Fibroblast of peridontal ligament (primary cell): ENCODE results near the gene FGF11.

Source experiments
- DNase-seq: peaks from one replicate; pipeline ENCODE4 v3.0.0-alpha.2; 2010; ENCODE audit errors: extremely low read depth

FGF11 gene

GRCh38 chr17:7429722-7430121 is 9.6 kb upstream of the FGF11 start:
- DNase-seq = no peak

- no peak for DNase-seq
Observed at GRCh38 chr17:7431231-7431630, 8.1 kb upstream of the FGF11 start.

- no peak for DNase-seq
Observed at GRCh38 chr17:7432296-7432695, 7.0 kb upstream of the FGF11 start.

DNA sequence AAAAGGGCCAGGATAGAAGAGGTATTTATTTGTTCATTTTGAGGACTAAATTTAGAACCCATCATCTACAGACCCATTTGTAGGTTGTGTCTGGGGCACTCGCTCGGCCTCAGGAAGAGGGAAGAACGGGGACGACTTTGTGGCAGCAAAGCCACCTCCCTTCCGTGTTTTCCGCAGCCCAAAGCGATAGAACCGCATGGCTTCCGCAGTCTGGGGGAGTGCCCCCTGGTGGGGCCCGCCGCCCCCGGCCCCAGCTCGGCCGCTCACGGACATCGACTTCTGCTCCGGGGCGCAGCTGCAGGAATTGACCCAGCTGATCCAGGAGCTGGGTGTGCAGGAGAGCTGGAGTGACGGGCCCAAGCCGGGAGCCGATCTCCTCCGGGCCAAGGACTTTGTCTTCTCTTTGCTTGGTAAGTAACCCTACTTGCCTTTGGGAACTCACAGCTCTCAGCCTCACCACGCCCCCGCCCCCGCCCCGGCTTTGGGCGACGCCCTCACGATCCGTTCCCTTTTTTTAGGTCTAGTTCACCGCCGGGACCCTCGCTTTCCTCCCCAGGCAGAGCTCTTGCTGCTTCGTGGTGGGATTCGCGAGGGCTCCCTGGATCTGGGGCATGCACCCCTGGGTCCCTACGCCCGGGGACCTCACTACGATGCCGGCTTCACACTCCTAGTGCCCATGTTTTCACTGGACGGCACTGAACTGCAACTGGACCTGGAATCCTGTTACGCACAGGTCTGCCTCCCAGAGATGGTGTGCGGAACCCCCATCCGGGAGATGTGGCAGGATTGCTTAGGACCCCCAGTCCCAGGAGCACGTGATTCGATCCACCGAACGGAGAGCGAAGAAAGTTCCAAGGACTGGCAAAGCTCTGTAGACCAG is 3.4 kb upstream of the FGF11 start:
- no peak for DNase-seq

- DNase-seq = peak; percentile 58
Observed at GRCh38 chr17:7436556-7437368, 2.5 kb upstream of the FGF11 start.

DNA sequence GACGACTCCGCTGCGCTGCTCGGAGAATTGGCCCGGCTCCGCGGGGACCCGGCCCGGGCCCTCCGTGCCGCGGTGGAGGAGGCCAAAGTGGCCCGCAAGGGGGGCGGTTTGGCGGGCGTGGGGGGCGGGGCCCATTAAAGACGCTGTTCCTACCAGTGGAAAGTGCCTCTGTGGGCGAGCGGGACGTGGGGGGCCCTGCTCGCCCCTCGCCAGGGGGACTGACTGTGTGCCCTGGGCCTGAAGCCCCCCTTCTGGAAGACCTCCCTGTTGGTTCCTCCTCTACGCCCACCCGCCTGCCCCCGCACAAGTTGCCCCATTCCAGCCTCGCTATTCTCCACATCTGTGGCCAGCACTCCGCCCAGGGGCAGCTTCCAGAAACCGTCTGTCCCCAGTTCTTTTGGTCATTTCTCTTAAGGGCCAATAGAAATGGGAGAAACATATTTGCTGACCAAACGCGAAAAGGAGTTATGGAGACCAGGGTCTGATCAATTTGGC is 1.9 kb upstream of the FGF11 start:
- DNase-seq = no peak

- no peak for DNase-seq
Observed at GRCh38 chr17:7437950-7438614, 1.2 kb upstream of the FGF11 start.

GRCh38 chr17:7438656-7439460 is 454 bp upstream of the FGF11 start:
- no peak for DNase-seq

DNA sequence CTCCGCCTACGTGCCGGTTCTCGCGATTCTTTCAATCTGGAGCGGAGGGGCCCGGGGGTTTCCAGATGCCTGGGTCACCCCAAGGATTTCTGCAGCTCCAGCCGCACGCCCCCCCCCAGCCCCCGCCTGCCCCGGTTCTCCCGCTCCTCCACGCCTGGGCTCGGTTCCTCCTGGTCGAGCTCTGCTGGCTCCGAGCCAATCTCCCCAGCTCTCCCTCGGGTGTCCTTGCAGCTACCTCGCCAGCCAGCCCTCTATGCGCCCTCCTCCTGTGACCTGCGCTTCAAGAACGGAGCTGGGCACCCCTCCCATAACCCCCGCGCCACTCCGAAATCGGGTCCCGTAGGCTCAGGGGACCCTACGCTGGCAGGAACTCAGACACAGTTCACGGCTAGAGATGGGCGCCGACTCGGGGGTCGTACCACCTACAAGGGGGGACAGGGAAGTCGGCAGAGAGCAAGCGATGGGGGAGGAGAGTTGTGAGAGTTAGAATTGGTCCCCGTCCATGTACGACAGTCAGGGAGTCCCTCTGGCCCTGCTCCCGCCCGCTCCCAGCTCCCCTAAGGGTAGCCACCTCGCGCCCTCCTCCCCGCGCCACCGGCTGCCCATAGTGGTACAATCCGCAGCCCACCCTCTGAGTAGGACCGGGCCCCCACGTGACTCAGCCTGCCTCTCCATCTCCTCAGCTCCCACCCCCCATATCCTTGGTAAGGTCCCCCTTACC is 961 bp downstream of the FGF11 start:
- DNase-seq = no peak

DNA sequence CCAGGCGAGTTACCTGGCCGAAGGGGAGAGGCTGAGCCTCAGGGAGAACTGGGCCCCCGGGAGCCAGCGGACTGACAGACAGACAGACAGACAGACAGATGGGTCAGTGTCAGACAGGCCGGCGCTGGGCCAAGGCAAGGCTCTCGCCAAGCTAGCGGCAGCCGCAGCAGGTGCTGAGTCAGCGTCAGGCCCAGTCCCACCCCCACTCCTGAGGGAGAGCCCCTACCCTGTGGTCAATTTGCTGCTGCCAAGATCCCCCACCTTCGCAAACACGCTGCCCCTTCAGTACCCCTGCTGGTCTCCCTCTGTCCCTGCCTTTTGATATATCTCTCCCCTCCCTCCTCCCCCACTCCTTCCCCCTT is 1.5 kb downstream of the FGF11 start:
- no peak for DNase-seq

DNA sequence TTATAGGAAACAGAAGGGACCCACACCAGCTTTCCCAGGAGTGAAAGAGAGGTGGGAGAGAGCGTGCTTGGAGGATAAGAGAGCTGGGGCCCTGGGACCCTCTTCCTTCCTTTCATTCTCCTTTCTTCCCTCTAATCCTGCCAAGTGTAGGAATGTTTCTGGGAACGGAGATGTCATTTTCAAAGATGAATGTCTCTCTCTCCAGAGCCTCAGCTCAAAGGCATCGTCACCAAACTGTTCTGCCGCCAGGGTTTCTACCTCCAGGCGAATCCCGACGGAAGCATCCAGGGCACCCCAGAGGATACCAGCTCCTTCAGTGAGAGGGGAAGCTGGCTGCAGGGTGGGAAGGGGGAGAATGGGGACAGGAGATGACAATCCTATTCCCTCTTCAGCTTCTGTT is 2.0 kb downstream of the FGF11 start:
- DNase-seq = no peak

- DNase-seq = no peak
Observed at GRCh38 chr17:7442142-7442541, 2.8 kb downstream of the FGF11 start.

DNA sequence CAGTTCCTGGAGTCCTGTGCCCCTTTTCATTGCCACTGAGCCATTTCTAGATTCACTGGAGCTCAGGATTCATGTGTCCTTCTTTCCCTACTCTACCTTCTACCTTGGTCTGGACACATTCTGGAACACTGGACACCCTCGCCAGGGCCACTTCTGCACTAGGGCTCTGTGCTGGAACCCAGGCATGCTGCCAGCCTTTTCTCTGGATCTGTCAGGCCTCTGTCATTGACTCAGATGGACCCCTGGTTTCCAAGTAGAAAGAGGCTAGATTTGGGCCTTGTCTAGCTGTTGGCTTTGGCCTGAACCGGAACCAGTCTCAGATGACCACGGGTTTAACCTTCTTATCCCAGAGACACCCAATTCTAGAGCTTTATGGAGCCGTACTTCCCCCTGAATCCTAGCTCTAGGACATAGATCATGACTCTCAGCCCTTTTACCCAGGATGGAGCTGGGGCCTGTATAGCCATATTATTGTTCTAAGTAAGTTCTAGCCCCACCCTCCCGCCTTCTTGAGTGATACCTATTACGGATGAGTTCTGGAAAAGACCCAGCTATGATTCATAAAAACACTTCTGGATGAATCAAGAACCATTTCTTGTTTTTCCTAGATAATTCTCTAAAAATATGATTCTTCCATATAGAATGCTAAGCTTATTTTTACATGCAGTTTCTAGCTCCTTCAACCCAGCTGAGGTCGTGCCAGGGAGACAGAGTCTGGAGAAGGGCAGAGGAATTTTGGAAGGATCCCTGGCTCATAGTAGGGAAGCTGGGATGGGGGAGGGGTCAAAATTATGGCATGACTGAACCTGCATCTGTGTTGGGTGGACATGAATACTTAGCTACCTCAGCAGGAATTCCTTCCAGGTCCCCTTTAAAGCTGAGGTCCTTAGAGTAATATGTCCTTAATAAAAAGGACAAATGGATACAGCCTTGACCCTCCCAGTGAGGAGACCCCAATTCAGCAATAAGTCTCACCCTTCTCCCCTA is 4.5 kb downstream of the FGF11 start:
- peak; percentile 29 for DNase-seq

GRCh38 chr17:7444682-7445618 is 5.6 kb downstream of the FGF11 start, which contains the start of gene CHRNB1:
Gene CHRNB1 (plus strand): TSS chr17:7445061. CDS start chr17:7445128, 67 bp downstream.
- DNase-seq = no peak

DNA sequence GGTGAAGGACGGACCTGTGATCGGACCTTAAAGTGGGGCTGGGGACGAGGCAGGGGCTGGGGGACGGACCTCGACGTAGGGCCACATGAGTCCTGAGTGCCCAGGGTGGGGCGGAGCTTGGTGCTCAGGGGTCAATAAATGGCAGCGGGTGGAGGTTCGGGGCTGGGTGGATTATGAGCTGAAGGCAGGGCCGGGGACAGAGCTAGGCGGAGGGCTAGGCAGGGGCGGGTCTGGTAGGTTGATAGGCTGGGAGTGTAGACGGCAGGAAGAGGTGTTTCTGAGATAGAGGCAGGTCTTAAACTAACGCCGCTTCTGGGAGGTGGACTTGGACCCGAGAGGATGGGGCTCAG is 6.3 kb downstream of the FGF11 start:
- DNase-seq = no peak

- no peak for DNase-seq
Observed at GRCh38 chr17:7448461-7448860, 9.1 kb downstream of the FGF11 start.

GRCh38 chr17:7459961-7460545 is 20.7 kb downstream of the FGF11 start:
- DNase-seq = no peak
